ENCODE data around the gene CDA.

CDA gene

DNA sequence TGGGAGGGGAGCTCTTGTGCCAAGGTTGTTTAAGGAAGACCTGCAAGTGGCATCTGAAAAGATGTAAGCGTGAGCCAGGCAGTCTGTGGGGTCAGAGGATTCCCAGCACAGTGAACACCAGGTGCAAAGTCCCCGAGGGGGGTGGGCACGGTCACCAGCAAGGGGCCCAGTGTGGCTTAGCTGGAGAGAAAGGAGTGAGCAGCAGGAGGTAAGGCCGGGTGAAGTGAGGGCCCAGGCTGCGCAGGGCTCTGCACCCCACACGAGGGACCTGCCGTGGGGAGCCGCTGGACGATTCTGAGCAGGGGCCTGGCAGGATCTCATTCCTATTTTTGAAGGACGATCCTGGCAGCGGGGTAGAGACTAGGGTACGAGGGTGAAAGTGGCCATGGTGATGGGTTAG, 68.1 kb downstream of the CDA start:
- DNase-seq (ENCODE audit: low read depth in 2 of 2) = no peak
- H3K4me3 ChIP-seq (replicated peaks in 1 of 2; ENCODE audit: low read depth in 2 of 2, low read length in 2 of 2) = no peak overlapping the region
- TF ChIP-seq, protein P1, sequence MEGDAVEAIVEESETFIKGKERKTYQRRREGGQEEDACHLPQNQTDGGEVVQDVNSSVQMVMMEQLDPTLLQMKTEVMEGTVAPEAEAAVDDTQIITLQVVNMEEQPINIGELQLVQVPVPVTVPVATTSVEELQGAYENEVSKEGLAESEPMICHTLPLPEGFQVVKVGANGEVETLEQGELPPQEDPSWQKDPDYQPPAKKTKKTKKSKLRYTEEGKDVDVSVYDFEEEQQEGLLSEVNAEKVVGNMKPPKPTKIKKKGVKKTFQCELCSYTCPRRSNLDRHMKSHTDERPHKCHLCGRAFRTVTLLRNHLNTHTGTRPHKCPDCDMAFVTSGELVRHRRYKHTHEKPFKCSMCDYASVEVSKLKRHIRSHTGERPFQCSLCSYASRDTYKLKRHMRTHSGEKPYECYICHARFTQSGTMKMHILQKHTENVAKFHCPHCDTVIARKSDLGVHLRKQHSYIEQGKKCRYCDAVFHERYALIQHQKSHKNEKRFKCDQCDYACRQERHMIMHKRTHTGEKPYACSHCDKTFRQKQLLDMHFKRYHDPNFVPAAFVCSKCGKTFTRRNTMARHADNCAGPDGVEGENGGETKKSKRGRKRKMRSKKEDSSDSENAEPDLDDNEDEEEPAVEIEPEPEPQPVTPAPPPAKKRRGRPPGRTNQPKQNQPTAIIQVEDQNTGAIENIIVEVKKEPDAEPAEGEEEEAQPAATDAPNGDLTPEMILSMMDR (IDR thresholded peaks at IDR 0.05; ENCODE audit: low read depth, low read length) = no peak

GRCh38 chr1:20658166-20658915, 69.4 kb downstream of the CDA start:
- TF ChIP-seq, protein P1 (IDR thresholded peaks at IDR 0.05; ENCODE audit: low read depth, low read length) = no peak
- H3K4me3 ChIP-seq (replicated peaks in 1 of 2; ENCODE audit: low read depth in 2 of 2, low read length in 2 of 2) = no peak overlapping the region
- no peak for DNase-seq (ENCODE audit: low read depth in 2 of 2)

- peak overlapping the region; percentile 97 for H3K4me3 ChIP-seq (replicated peaks in 1 of 2; ENCODE audit: low read depth in 2 of 2, low read length in 2 of 2)
- DNase-seq (ENCODE audit: low read depth in 2 of 2) = no peak
- TF ChIP-seq, protein P1 (IDR thresholded peaks at IDR 0.05; ENCODE audit: low read depth, low read length) = no peak
These were observed 71.5 kb downstream of the CDA start for GRCh38 chr1:20660363-20660762.

DNA sequence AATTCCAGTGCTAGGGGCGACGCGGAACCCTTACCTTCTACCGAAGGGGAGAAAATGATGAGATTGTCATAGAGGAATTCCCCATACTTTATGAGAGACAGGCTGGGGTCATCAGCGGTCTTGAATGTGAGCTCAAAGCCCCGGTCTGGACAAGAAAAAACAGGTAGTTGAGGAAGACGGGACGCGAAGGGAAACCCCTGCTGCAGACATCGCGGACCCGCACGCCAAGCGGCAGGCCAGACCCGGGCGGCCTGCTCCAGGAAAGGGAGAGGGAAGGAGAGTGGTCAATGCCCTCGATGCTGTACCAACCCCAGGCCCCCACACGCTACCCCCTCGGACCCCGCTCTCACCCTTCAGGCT, 71.9 kb downstream of the CDA start:
- H3K4me3 ChIP-seq (replicated peaks in 1 of 2; ENCODE audit: low read depth in 2 of 2, low read length in 2 of 2) = peak overlapping the region; percentile 97
- TF ChIP-seq, protein P1 (IDR thresholded peaks at IDR 0.05; ENCODE audit: low read depth, low read length) = no peak
- peak in 1 of 2 donors; percentile 27 for DNase-seq (ENCODE audit: low read depth in 2 of 2)

DNA sequence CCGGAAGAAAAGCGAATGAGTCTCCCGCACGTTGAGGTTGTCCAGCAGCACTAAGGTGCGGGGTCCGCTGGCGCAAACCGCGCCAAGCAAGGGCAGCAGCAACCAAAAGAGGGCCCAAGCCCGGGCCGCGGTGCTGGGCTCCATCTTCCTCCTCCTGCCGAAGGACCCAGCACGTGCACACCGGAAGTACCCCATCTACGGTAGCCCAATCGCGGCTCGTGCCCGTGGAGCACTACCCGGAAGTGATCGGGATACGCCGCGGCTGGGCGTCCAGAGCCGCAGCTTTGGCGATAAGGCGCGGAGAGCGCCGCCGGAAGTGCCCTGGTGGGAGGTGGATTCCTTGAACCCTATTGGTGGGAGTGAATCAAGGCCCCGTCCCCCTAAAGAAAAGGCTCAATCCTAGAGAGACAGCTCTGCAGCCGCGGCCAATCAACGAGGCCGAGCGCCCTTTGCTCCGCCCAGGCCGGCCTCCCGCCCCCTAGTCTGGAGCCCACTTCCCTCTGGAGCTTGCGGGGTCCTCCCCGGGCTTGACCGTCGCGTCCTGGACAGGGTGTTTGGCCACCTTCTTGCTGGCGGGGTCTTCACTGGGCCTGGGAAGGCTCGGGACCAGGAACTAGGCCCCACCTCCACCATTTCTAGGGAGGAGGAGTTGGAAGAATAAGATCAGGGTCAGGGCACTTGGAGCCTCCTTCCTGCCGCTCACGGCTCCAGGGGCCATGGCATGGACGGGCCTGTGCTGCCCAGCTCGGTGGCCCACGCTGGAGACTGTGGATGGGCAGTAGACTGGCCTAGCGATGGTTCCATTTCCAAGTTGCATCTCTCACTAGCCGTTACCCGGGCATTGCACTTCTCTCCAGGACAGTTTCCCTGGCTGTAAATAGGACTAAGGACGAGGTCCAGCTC, 72.6 kb downstream of the CDA start, which contains the start of gene DDOST:
Gene DDOST, minus strand, starts transcription at position 163 of the 903 bp plus-strand sequence. Its CDS starts 19 bp downstream, at position 144.
- TF ChIP-seq, protein P1 (IDR thresholded peaks at IDR 0.05; ENCODE audit: low read depth, low read length) = peak; percentile 54
- DNase-seq (ENCODE audit: low read depth in 2 of 2) = peak; percentile 97 to 98
- peak within 1 kb of the TSS; percentile 97 for H3K4me3 ChIP-seq (replicated peaks in 1 of 2; ENCODE audit: low read depth in 2 of 2, low read length in 2 of 2)

- TF ChIP-seq, protein P1 (IDR thresholded peaks at IDR 0.05; ENCODE audit: low read depth, low read length) = no peak
- peak overlapping the region; percentile 97 for H3K4me3 ChIP-seq (replicated peaks in 1 of 2; ENCODE audit: low read depth in 2 of 2, low read length in 2 of 2)
- DNase-seq (ENCODE audit: low read depth in 2 of 2) = no peak
These were observed 73.2 kb downstream of the CDA start for GRCh38 chr1:20662110-20662475.
